ENCODE data around the gene TEX28.

The TEX28 gene

GRCh38 chrX:154327038-154327820 is 32.3 kb upstream of the TEX28 start:
- H3K27ac ChIP-seq (ENCODE audit: low read depth in 2 of 2, low read length in 2 of 2), result no peak overlapping the region
- no peaks in the 10 kb centered on the region for H3K36me3 ChIP-seq (ENCODE audit: control insufficient read depth in 2 of 2, insufficient read depth in 2 of 2, low read length in 2 of 2)
- H3K9ac ChIP-seq (ENCODE audit: low read depth in 1 of 2, low read length in 2 of 2), result no peak overlapping the region
- no peak overlapping the region for H3K4me3 ChIP-seq (ENCODE audit: low read length in 2 of 2)
- H3K27me3 ChIP-seq (ENCODE audit: control insufficient read depth in 2 of 2, insufficient read depth in 2 of 2, low read length in 2 of 2), result peaks cover 29 to 35% of the 10 kb centered on the region in 2 donors
- H3K9me3 ChIP-seq (ENCODE audit: control insufficient read depth in 2 of 2, low read length in 2 of 2), result no peaks in the 10 kb centered on the region
- no peaks in the 10 kb centered on the region for H3K4me1 ChIP-seq (ENCODE audit: control insufficient read depth in 2 of 2, insufficient read depth in 2 of 2, low read length in 2 of 2)

GRCh38 chrX:154325541-154325940 is 30.6 kb upstream of the TEX28 start:
- H3K27me3 ChIP-seq (ENCODE audit: control insufficient read depth in 2 of 2, insufficient read depth in 2 of 2, low read length in 2 of 2), result peaks cover 34 to 37% of the 10 kb centered on the region in 2 donors
- no peak overlapping the region for H3K9ac ChIP-seq (ENCODE audit: low read depth in 1 of 2, low read length in 2 of 2)
- H3K4me1 ChIP-seq (ENCODE audit: control insufficient read depth in 2 of 2, insufficient read depth in 2 of 2, low read length in 2 of 2), result no peaks in the 10 kb centered on the region
- no peak overlapping the region for H3K4me3 ChIP-seq (ENCODE audit: low read length in 2 of 2)
- no peak overlapping the region for H3K27ac ChIP-seq (ENCODE audit: low read depth in 2 of 2, low read length in 2 of 2)
- H3K36me3 ChIP-seq (ENCODE audit: control insufficient read depth in 2 of 2, insufficient read depth in 2 of 2, low read length in 2 of 2), result no peaks in the 10 kb centered on the region
- H3K9me3 ChIP-seq (ENCODE audit: control insufficient read depth in 2 of 2, low read length in 2 of 2), result no peaks in the 10 kb centered on the region

- Histone ChIP-seq H3K27me3 (ENCODE audit: control insufficient read depth in 2 of 2, insufficient read depth in 2 of 2, low read length in 2 of 2) (peaks cover 28 to 33% of the 10 kb centered on the region in 2 donors), H3K36me3 (ENCODE audit: control insufficient read depth in 2 of 2, insufficient read depth in 2 of 2, low read length in 2 of 2) (no peaks in the 10 kb centered on the region), H3K9me3 (ENCODE audit: control insufficient read depth in 2 of 2, low read length in 2 of 2) (no peaks in the 10 kb centered on the region), H3K4me1 (ENCODE audit: control insufficient read depth in 2 of 2, insufficient read depth in 2 of 2, low read length in 2 of 2) (no peaks in the 10 kb centered on the region), H3K9ac (ENCODE audit: low read depth in 1 of 2, low read length in 2 of 2) (no peak overlapping the region), H3K27ac (ENCODE audit: low read depth in 2 of 2, low read length in 2 of 2) (no peak overlapping the region), H3K4me3 (ENCODE audit: low read length in 2 of 2) (no peak overlapping the region)
These were observed 28.6 kb upstream of the TEX28 start for GRCh38 chrX:154323537-154323936.

- no peaks in the 10 kb centered on the region for H3K4me1 ChIP-seq (ENCODE audit: control insufficient read depth in 2 of 2, insufficient read depth in 2 of 2, low read length in 2 of 2)
- no peaks in the 10 kb centered on the region for H3K36me3 ChIP-seq (ENCODE audit: control insufficient read depth in 2 of 2, insufficient read depth in 2 of 2, low read length in 2 of 2)
- H3K27me3 ChIP-seq (ENCODE audit: control insufficient read depth in 2 of 2, insufficient read depth in 2 of 2, low read length in 2 of 2), result peaks cover 28 to 32% of the 10 kb centered on the region in 2 donors
- no peak overlapping the region for H3K27ac ChIP-seq (ENCODE audit: low read depth in 2 of 2, low read length in 2 of 2)
- no peaks in the 10 kb centered on the region for H3K9me3 ChIP-seq (ENCODE audit: control insufficient read depth in 2 of 2, low read length in 2 of 2)
- no peak overlapping the region for H3K4me3 ChIP-seq (ENCODE audit: low read length in 2 of 2)
- H3K9ac ChIP-seq (ENCODE audit: low read depth in 1 of 2, low read length in 2 of 2), result no peak overlapping the region
These were observed 28.0 kb upstream of the TEX28 start for GRCh38 chrX:154322890-154323289.

- Histone ChIP-seq H3K36me3 (ENCODE audit: control insufficient read depth in 2 of 2, insufficient read depth in 2 of 2, low read length in 2 of 2) (no peaks in the 10 kb centered on the region), H3K9ac (ENCODE audit: low read depth in 1 of 2, low read length in 2 of 2) (no peak overlapping the region), H3K4me3 (ENCODE audit: low read length in 2 of 2) (no peak overlapping the region), H3K4me1 (ENCODE audit: control insufficient read depth in 2 of 2, insufficient read depth in 2 of 2, low read length in 2 of 2) (no peaks in the 10 kb centered on the region), H3K9me3 (ENCODE audit: control insufficient read depth in 2 of 2, low read length in 2 of 2) (no peaks in the 10 kb centered on the region), H3K27ac (ENCODE audit: low read depth in 2 of 2, low read length in 2 of 2) (no peak overlapping the region), H3K27me3 (ENCODE audit: control insufficient read depth in 2 of 2, insufficient read depth in 2 of 2, low read length in 2 of 2) (peaks cover 18 to 22% of the 10 kb centered on the region in 2 donors)
These were observed 26.7 kb upstream of the TEX28 start for GRCh38 chrX:154321594-154321993.

- H3K27ac ChIP-seq (ENCODE audit: low read depth in 2 of 2, low read length in 2 of 2), result no peak overlapping the region
- H3K36me3 ChIP-seq (ENCODE audit: control insufficient read depth in 2 of 2, insufficient read depth in 2 of 2, low read length in 2 of 2), result no peaks in the 10 kb centered on the region
- H3K9me3 ChIP-seq (ENCODE audit: control insufficient read depth in 2 of 2, low read length in 2 of 2), result no peaks in the 10 kb centered on the region
- H3K27me3 ChIP-seq (ENCODE audit: control insufficient read depth in 2 of 2, insufficient read depth in 2 of 2, low read length in 2 of 2), result peaks cover 16 to 18% of the 10 kb centered on the region in 2 donors
- H3K4me3 ChIP-seq (ENCODE audit: low read length in 2 of 2), result no peak overlapping the region
- no peak overlapping the region for H3K9ac ChIP-seq (ENCODE audit: low read depth in 1 of 2, low read length in 2 of 2)
- H3K4me1 ChIP-seq (ENCODE audit: control insufficient read depth in 2 of 2, insufficient read depth in 2 of 2, low read length in 2 of 2), result no peaks in the 10 kb centered on the region
These were observed 26.2 kb upstream of the TEX28 start for GRCh38 chrX:154321152-154321551.

GRCh38 chrX:154320406-154320805 is 25.5 kb upstream of the TEX28 start:
- Histone ChIP-seq H3K36me3 (ENCODE audit: control insufficient read depth in 2 of 2, insufficient read depth in 2 of 2, low read length in 2 of 2) (no peaks in the 10 kb centered on the region), H3K9me3 (ENCODE audit: control insufficient read depth in 2 of 2, low read length in 2 of 2) (no peaks in the 10 kb centered on the region), H3K27me3 (ENCODE audit: control insufficient read depth in 2 of 2, insufficient read depth in 2 of 2, low read length in 2 of 2) (peaks cover 12 to 16% of the 10 kb centered on the region in 2 donors), H3K4me3 (ENCODE audit: low read length in 2 of 2) (no peak overlapping the region), H3K27ac (ENCODE audit: low read depth in 2 of 2, low read length in 2 of 2) (no peak overlapping the region), H3K9ac (ENCODE audit: low read depth in 1 of 2, low read length in 2 of 2) (no peak overlapping the region), H3K4me1 (ENCODE audit: control insufficient read depth in 2 of 2, insufficient read depth in 2 of 2, low read length in 2 of 2) (no peaks in the 10 kb centered on the region)

- H3K27ac ChIP-seq (ENCODE audit: low read depth in 2 of 2, low read length in 2 of 2), result no peak overlapping the region
- H3K36me3 ChIP-seq (ENCODE audit: control insufficient read depth in 2 of 2, insufficient read depth in 2 of 2, low read length in 2 of 2), result no peaks in the 10 kb centered on the region
- peaks cover 2 to 12% of the 10 kb centered on the region in 2 donors for H3K27me3 ChIP-seq (ENCODE audit: control insufficient read depth in 2 of 2, insufficient read depth in 2 of 2, low read length in 2 of 2)
- no peaks in the 10 kb centered on the region for H3K9me3 ChIP-seq (ENCODE audit: control insufficient read depth in 2 of 2, low read length in 2 of 2)
- no peaks in the 10 kb centered on the region for H3K4me1 ChIP-seq (ENCODE audit: control insufficient read depth in 2 of 2, insufficient read depth in 2 of 2, low read length in 2 of 2)
- no peak overlapping the region for H3K9ac ChIP-seq (ENCODE audit: low read depth in 1 of 2, low read length in 2 of 2)
- no peak overlapping the region for H3K4me3 ChIP-seq (ENCODE audit: low read length in 2 of 2)
These were observed 22.6 kb upstream of the TEX28 start for GRCh38 chrX:154317391-154317995.

GRCh38 chrX:154315416-154315815 is 20.5 kb upstream of the TEX28 start:
- no peaks in the 10 kb centered on the region for H3K4me1 ChIP-seq (ENCODE audit: control insufficient read depth in 2 of 2, insufficient read depth in 2 of 2, low read length in 2 of 2)
- H3K9ac ChIP-seq (ENCODE audit: low read depth in 1 of 2, low read length in 2 of 2), result no peak overlapping the region
- peaks cover 6 to 11% of the 10 kb centered on the region in 2 donors for H3K27me3 ChIP-seq (ENCODE audit: control insufficient read depth in 2 of 2, insufficient read depth in 2 of 2, low read length in 2 of 2)
- H3K9me3 ChIP-seq (ENCODE audit: control insufficient read depth in 2 of 2, low read length in 2 of 2), result no peaks in the 10 kb centered on the region
- H3K36me3 ChIP-seq (ENCODE audit: control insufficient read depth in 2 of 2, insufficient read depth in 2 of 2, low read length in 2 of 2), result no peaks in the 10 kb centered on the region
- H3K4me3 ChIP-seq (ENCODE audit: low read length in 2 of 2), result no peak overlapping the region
- H3K27ac ChIP-seq (ENCODE audit: low read depth in 2 of 2, low read length in 2 of 2), result no peak overlapping the region

GRCh38 chrX:154313147-154313546 is 18.2 kb upstream of the TEX28 start:
- Histone ChIP-seq H3K27me3 (ENCODE audit: control insufficient read depth in 2 of 2, insufficient read depth in 2 of 2, low read length in 2 of 2) (peaks cover 6 to 8% of the 10 kb centered on the region in 2 donors), H3K4me3 (ENCODE audit: low read length in 2 of 2) (no peak overlapping the region), H3K4me1 (ENCODE audit: control insufficient read depth in 2 of 2, insufficient read depth in 2 of 2, low read length in 2 of 2) (peaks cover 0 to 2% of the 10 kb centered on the region in 2 donors), H3K9ac (ENCODE audit: low read depth in 1 of 2, low read length in 2 of 2) (no peak overlapping the region), H3K9me3 (ENCODE audit: control insufficient read depth in 2 of 2, low read length in 2 of 2) (no peaks in the 10 kb centered on the region), H3K36me3 (ENCODE audit: control insufficient read depth in 2 of 2, insufficient read depth in 2 of 2, low read length in 2 of 2) (no peaks in the 10 kb centered on the region), H3K27ac (ENCODE audit: low read depth in 2 of 2, low read length in 2 of 2) (no peak overlapping the region)
